PC-3 (cell line): ENCODE data around the gene LIPC. TPM values are rescaled to one million over a fixed set of nuclear protein-coding genes. Genes with fewer than 3 reads are reported as not detected.

Source experiments
- ATAC-seq: fragments of 200-7000 bp; cut with Tn5 transposase; 2 replicates; pipeline ENCODE4 v1.9.1; 2020; ENCODE audit warnings: mild to moderate bottlenecking, moderate library complexity
- BruUV-seq: library from RNA; stranded (reverse); fragments of 400-500 nt; replicated peaks from 2 replicates; lab custom pipeline; 2021; lab: Mats Ljungman, UMichigan
- CTCF ChIA-PET: fragments of 300-600 bp; sonication (Branson Sonifier 250); formaldehyde crosslinking; loops from one replicate; lab custom pipeline; 2022; ENCODE audit warnings: antibody characterized with exemption; lab: Charles Lee
- POLR2A ChIA-PET: fragments of 300-600 bp; sonication (Branson Sonifier 250); formaldehyde crosslinking; loops from one replicate; lab custom pipeline; 2022; ENCODE audit warnings: antibody characterized with exemption; ENCODE audit not compliant: unreplicated experiment; lab: Charles Lee
- DNase-seq: peaks from one replicate; pipeline ENCODE4 v3.0.0-alpha.2; 2015
- H2AFZ ChIP-seq: fragments of 300-600 bp; sonication (generic); 2 replicates; pipeline ENCODE4 v1.6.0; 2016; ENCODE audit warnings: antibody characterized with exemption, low read length
- H3F3A ChIP-seq: fragments of 300-600 bp; sonication (generic); one replicate; pipeline ENCODE4 v1.6.0; 2017; ENCODE audit warnings: antibody characterized with exemption, low read length, control low read depth, mild to moderate bottlenecking; ENCODE audit not compliant: unreplicated experiment
- H3K27ac ChIP-seq: fragments of 300-600 bp; sonication (generic); 2 replicates; pipeline ENCODE4 v1.5.1; 2016; ENCODE audit warnings: mild to moderate bottlenecking, low read length
- H3K27me3 ChIP-seq: fragments of 300-600 bp; sonication (generic); 2 replicates; pipeline ENCODE4 v1.6.1; 2016; ENCODE audit warnings: low read length, mixed read lengths
- H3K36me3 ChIP-seq: fragments of 300-600 bp; sonication (generic); 2 replicates; pipeline ENCODE4 v1.6.1; 2016; ENCODE audit warnings: low read depth, mixed run types, low read length, mixed read lengths
- H3K4me1 ChIP-seq: fragments of 300-600 bp; sonication (generic); 2 replicates; pipeline ENCODE4 v1.5.1; 2016; ENCODE audit warnings: low read length; ENCODE audit not compliant: insufficient read depth
- H3K4me2 ChIP-seq: fragments of 300-600 bp; sonication (generic); 2 replicates; pipeline ENCODE4 v1.6.0; 2016; ENCODE audit warnings: low read length
- H3K4me3 ChIP-seq: fragments of 300-600 bp; sonication (generic); 2 replicates; pipeline ENCODE4 v1.5.1; 2016; ENCODE audit warnings: mild to moderate bottlenecking, low read length, mixed read lengths
- H3K79me2 ChIP-seq: fragments of 300-600 bp; sonication (generic); 2 replicates; pipeline ENCODE4 v1.6.1; 2017; ENCODE audit warnings: low read length, mixed read lengths
- H3K9ac ChIP-seq: fragments of 300-600 bp; sonication (generic); 2 replicates; pipeline ENCODE4 v1.6.0; 2016; ENCODE audit warnings: mild to moderate bottlenecking, low read length
- H3K9me2 ChIP-seq: fragments of 300-600 bp; sonication (generic); replicated peaks from 2 replicates; pipeline ENCODE4 v1.6.1; 2016; ENCODE audit warnings: mixed run types, low read length, mixed read lengths
- H3K9me3 ChIP-seq: fragments of 300-600 bp; sonication (generic); 2 replicates; pipeline ENCODE4 v1.6.1; 2016; ENCODE audit warnings: low read length, mixed read lengths
- H4K20me1 ChIP-seq: fragments of 300-600 bp; sonication (generic); 2 replicates; pipeline ENCODE4 v1.6.1; 2016; ENCODE audit warnings: low read length, mixed read lengths
- CTCF ChIP-seq: fragments of 300-600 bp; sonication (generic); conservative IDR thresholded peaks from 2 replicates; pipeline ENCODE4 v1.5.1; 2017; ENCODE audit warnings: antibody characterized with exemption, low read depth, mild to moderate bottlenecking, low read length
- EZH2 ChIP-seq: fragments of 300-600 bp; sonication (generic); IDR thresholded peaks from one replicate; pipeline ENCODE4 v1.6.1; 2017; ENCODE audit warnings: antibody characterized with exemption, mild to moderate bottlenecking, low read length; ENCODE audit not compliant: unreplicated experiment
- EZH2phosphoT487 ChIP-seq: fragments of 300-600 bp; sonication (generic); IDR thresholded peaks from 2 replicates; pipeline ENCODE4 v1.6.1; 2018; ENCODE audit warnings: mild to moderate bottlenecking, antibody characterized with exemption, low read length, borderline replicate concordance
- intact Hi-C: fragments of 100-400 bp; cut with micrococcal nuclease; formaldehyde crosslinking; loops from 2 replicates; pipeline ENCODE4 v1.9.0; 2023
- total RNA-seq: library from RNA; depleted of rRNA; stranded (reverse); fragments of >200 nt; gene quantifications from 2 replicates; pipeline ENCODE4 v1.2.3, GENCODE V29; 2014

Gene LIPC
- total RNA-seq, 1 experiment from 2014 or later: not detected

GRCh38 chr15:58410353-58410752, 21.4 kb upstream of the LIPC start:
- POLR2A ChIA-PET: no interaction called here
- H3K9me2 ChIP-seq: no peaks in the 10 kb centered on the region
- H3K9me3 ChIP-seq: no peaks in the 10 kb centered on the region
- H3F3A ChIP-seq: no peaks in the 10 kb centered on the region
- H2AFZ ChIP-seq: no peak overlapping the region
- CTCF ChIA-PET: no interaction called here
- H4K20me1 ChIP-seq: no peaks in the 10 kb centered on the region
- DNase-seq (no peak), ATAC-seq (no peak)
- no peak overlapping the region for H3K27ac ChIP-seq
- H3K4me3 ChIP-seq: no peak overlapping the region
- H3K27me3 ChIP-seq: no peaks in the 10 kb centered on the region
- no TSS peak for BruUV-seq
- no peak overlapping the region for H3K9ac ChIP-seq
- H3K36me3 ChIP-seq: no peaks in the 10 kb centered on the region
- H3K4me1 ChIP-seq: no peaks in the 10 kb centered on the region
- H3K79me2 ChIP-seq: no peaks in the 10 kb centered on the region
- intact Hi-C loops: no loop called here
- H3K4me2 ChIP-seq: no peak overlapping the region
- TF ChIP-seq EZH2phosphoT487: no peak
- TF ChIP-seq CTCF: no peak
- TF ChIP-seq EZH2: no peak

GRCh38 chr15:58413253-58413652, 18.5 kb upstream of the LIPC start:
- Histone ChIP-seq H2AFZ (no peak overlapping the region), H3K4me1 (no peaks in the 10 kb centered on the region), H4K20me1 (no peaks in the 10 kb centered on the region), H3K36me3 (no peaks in the 10 kb centered on the region), H3K9me2 (no peaks in the 10 kb centered on the region), H3K9ac (no peak overlapping the region), H3K79me2 (no peaks in the 10 kb centered on the region), H3K9me3 (no peaks in the 10 kb centered on the region), H3K27me3 (no peaks in the 10 kb centered on the region), H3F3A (no peaks in the 10 kb centered on the region), H3K4me3 (no peak overlapping the region), H3K4me2 (no peak overlapping the region), H3K27ac (no peak overlapping the region)
- no peak for DNase-seq
- no peak for ATAC-seq
- POLR2A ChIA-PET: no interaction called here
- CTCF ChIA-PET: no interaction called here
- no TSS peak for BruUV-seq
- intact Hi-C loops: no loop called here
- TF ChIP-seq CTCF (no peak), EZH2phosphoT487 (no peak), EZH2 (no peak)

GRCh38 chr15:58415636-58416035, 16.2 kb upstream of the LIPC start:
- Histone ChIP-seq H3K4me3 (no peak overlapping the region), H3K27me3 (no peaks in the 10 kb centered on the region), H3K27ac (no peak overlapping the region), H3K4me1 (no peaks in the 10 kb centered on the region), H3K9me3 (no peaks in the 10 kb centered on the region), H3F3A (no peaks in the 10 kb centered on the region), H2AFZ (no peak overlapping the region), H3K36me3 (no peaks in the 10 kb centered on the region), H4K20me1 (no peaks in the 10 kb centered on the region), H3K4me2 (no peak overlapping the region), H3K9ac (no peak overlapping the region), H3K79me2 (no peaks in the 10 kb centered on the region), H3K9me2 (no peaks in the 10 kb centered on the region)
- DNase-seq (no peak), ATAC-seq (no peak)
- POLR2A ChIA-PET: no interaction called here
- CTCF ChIA-PET: no interaction called here
- BruUV-seq: no TSS peak
- intact Hi-C loops: no loop called here
- TF ChIP-seq EZH2 (no peak), EZH2phosphoT487 (no peak), CTCF (no peak)
